ENCODE results near the gene LMNA.

DNA sequence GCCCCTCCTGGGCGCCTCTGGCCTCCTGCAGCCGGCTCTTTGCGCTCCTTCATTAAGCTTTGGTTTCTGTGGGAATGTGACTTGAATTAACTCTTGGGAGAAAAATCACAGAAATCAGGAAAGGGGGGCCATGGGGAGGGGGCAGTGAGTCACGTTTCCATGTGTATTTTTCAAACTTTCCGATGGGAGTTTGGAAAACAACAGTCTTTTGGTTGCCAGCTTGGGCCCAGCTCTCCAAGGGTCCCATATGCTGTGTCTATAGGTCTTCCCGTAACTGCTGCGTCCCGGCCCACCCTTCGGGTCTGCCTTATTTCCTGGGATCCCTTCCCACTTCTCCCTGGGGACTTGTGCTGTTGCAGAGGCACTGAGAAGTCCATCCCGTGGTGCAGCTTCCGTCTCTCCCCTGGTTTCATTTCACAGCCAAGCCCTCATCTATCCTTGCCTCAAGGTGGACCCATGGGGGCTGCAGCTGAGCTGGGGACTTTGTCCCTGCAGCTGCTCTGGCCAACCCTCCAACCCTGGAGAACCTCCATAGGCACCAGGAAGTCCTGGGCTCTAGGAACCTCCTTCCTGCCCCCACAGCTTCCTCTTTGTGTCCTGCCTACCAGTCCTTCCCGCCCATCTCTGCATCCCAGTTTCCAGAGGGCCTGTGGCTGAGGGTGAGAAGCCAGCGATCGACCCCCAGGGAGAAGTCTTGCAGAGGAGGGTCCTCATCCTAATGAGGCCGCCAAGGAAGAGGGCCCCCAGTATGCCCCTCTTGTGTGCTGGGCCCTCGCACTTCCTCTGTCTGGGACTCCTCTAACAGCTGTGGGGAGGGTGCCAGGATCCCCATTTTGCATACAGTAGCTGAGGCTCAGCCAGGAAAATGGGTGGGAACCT lies 11.6 kb upstream of the LMNA start:
- no peak for TF ChIP-seq FOXA1 (IDR thresholded peaks at IDR 0.05)
- TF ChIP-seq, protein P1, sequence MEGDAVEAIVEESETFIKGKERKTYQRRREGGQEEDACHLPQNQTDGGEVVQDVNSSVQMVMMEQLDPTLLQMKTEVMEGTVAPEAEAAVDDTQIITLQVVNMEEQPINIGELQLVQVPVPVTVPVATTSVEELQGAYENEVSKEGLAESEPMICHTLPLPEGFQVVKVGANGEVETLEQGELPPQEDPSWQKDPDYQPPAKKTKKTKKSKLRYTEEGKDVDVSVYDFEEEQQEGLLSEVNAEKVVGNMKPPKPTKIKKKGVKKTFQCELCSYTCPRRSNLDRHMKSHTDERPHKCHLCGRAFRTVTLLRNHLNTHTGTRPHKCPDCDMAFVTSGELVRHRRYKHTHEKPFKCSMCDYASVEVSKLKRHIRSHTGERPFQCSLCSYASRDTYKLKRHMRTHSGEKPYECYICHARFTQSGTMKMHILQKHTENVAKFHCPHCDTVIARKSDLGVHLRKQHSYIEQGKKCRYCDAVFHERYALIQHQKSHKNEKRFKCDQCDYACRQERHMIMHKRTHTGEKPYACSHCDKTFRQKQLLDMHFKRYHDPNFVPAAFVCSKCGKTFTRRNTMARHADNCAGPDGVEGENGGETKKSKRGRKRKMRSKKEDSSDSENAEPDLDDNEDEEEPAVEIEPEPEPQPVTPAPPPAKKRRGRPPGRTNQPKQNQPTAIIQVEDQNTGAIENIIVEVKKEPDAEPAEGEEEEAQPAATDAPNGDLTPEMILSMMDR (IDR thresholded peaks at IDR 0.05; ENCODE audit: low read depth, low read length, missing input control), result no peak
- TF ChIP-seq, protein P2, sequence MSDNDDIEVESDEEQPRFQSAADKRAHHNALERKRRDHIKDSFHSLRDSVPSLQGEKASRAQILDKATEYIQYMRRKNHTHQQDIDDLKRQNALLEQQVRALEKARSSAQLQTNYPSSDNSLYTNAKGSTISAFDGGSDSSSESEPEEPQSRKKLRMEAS (IDR thresholded peaks at IDR 0.05), result no peak
- no peak for TF ChIP-seq SP1 (IDR thresholded peaks at IDR 0.05)
- TF ChIP-seq, protein P3, sequence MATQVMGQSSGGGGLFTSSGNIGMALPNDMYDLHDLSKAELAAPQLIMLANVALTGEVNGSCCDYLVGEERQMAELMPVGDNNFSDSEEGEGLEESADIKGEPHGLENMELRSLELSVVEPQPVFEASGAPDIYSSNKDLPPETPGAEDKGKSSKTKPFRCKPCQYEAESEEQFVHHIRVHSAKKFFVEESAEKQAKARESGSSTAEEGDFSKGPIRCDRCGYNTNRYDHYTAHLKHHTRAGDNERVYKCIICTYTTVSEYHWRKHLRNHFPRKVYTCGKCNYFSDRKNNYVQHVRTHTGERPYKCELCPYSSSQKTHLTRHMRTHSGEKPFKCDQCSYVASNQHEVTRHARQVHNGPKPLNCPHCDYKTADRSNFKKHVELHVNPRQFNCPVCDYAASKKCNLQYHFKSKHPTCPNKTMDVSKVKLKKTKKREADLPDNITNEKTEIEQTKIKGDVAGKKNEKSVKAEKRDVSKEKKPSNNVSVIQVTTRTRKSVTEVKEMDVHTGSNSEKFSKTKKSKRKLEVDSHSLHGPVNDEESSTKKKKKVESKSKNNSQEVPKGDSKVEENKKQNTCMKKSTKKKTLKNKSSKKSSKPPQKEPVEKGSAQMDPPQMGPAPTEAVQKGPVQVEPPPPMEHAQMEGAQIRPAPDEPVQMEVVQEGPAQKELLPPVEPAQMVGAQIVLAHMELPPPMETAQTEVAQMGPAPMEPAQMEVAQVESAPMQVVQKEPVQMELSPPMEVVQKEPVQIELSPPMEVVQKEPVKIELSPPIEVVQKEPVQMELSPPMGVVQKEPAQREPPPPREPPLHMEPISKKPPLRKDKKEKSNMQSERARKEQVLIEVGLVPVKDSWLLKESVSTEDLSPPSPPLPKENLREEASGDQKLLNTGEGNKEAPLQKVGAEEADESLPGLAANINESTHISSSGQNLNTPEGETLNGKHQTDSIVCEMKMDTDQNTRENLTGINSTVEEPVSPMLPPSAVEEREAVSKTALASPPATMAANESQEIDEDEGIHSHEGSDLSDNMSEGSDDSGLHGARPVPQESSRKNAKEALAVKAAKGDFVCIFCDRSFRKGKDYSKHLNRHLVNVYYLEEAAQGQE (IDR thresholded peaks at IDR 0.05), result no peak
- TF ChIP-seq RXRA (IDR thresholded peaks at IDR 0.05), result no peak
- no peak for TF ChIP-seq JUND (IDR thresholded peaks at IDR 0.05)
- no peak for TF ChIP-seq EGR1 (IDR thresholded peaks at IDR 0.05; ENCODE audit: low read depth in 2 of 2)
- TF ChIP-seq GABPA (IDR thresholded peaks at IDR 0.05 in 1 of 2, conservative IDR thresholded peaks at IDR 0.05 in 1 of 2), result no peak

All from liver (tissue), 3 donors.